ENCODE measurements around the gene SPTBN4. TPM values are rescaled to one million over a fixed set of nuclear protein-coding genes. Genes with fewer than 3 reads are reported as not detected.

Gene SPTBN4
- total and polyA plus RNA-seq, 4 donors, result 0.58 to 0.80 (median 0.72) TPM

- peaks cover 4 to 58% (median 18%) of the 10 kb centered on the region in 5 donors for H3K4me1 ChIP-seq (ENCODE audit: control insufficient read depth in 5 of 5, insufficient read depth in 5 of 5, low read length in 5 of 5)
- no peaks in the 10 kb centered on the region for H3K36me3 ChIP-seq (ENCODE audit: control insufficient read depth in 4 of 4, insufficient read depth in 4 of 4, low read length in 4 of 4)
- peak in 2 of 3 donors; percentile 54 to 56 for DNase-seq
- no peak overlapping the region for H3K4me3 ChIP-seq
- peaks cover 0 to 11% (median 0%) of the 10 kb centered on the region in 3 donors for H3K27me3 ChIP-seq (ENCODE audit: control insufficient read depth in 3 of 3, insufficient read depth in 3 of 3, low read length in 2 of 3)
- 1 to 3% methylated on average over 19 to 43 of the region's 43 CpGs for WGBS, 2 donors
- H3K9ac ChIP-seq (ENCODE audit: insufficient read depth in 1 of 2, low read length in 2 of 2), result no peak overlapping the region
- H3K27ac ChIP-seq (ENCODE audit: low read depth in 1 of 2, low read length in 1 of 2), result no peak overlapping the region
- ATAC-seq (ENCODE audit: insufficient read depth, low FRiP score), result no peak
- TF ChIP-seq CTCF (IDR thresholded peaks at IDR 0.05; ENCODE audit: control extremely low read depth, extremely low read depth), result no peak
- H3K9me3 ChIP-seq (ENCODE audit: control insufficient read depth in 4 of 4, insufficient read depth in 3 of 4, low read length in 3 of 4), result no peaks in the 10 kb centered on the region
These were observed 133.2 kb downstream of the SPTBN4 start for GRCh38 chr19:40599902-40600569.

GRCh38 chr19:40600570-40601133 lies 133.9 kb downstream of the SPTBN4 start:
- Histone ChIP-seq H3K36me3 (ENCODE audit: control insufficient read depth in 4 of 4, insufficient read depth in 4 of 4, low read length in 4 of 4) (no peaks in the 10 kb centered on the region), H3K4me1 (ENCODE audit: control insufficient read depth in 5 of 5, insufficient read depth in 5 of 5, low read length in 5 of 5) (peaks cover 4 to 64% (median 23%) of the 10 kb centered on the region in 5 donors), H3K27ac (ENCODE audit: low read depth in 1 of 2, low read length in 1 of 2) (no peak overlapping the region), H3K9ac (ENCODE audit: insufficient read depth in 1 of 2, low read length in 2 of 2) (no peak overlapping the region), H3K27me3 (ENCODE audit: control insufficient read depth in 3 of 3, insufficient read depth in 3 of 3, low read length in 2 of 3) (peaks cover 0 to 11% (median 0%) of the 10 kb centered on the region in 3 donors), H3K9me3 (ENCODE audit: control insufficient read depth in 4 of 4, insufficient read depth in 3 of 4, low read length in 3 of 4) (no peaks in the 10 kb centered on the region), H3K4me3 (no peak overlapping the region)
- DNase-seq, result no peak
- no peak for TF ChIP-seq CTCF (IDR thresholded peaks at IDR 0.05; ENCODE audit: control extremely low read depth, extremely low read depth)
- no peak for ATAC-seq (ENCODE audit: insufficient read depth, low FRiP score)
- WGBS, 2 donors, result 6 to 11% methylated on average over 12 to 13 of the region's 13 CpGs

- Histone ChIP-seq H3K27ac (ENCODE audit: low read depth in 1 of 2, low read length in 1 of 2) (peak within 1 kb of the TSS; percentile 60 to 87), H3K9ac (ENCODE audit: insufficient read depth in 1 of 2, low read length in 2 of 2) (peak within 1 kb of the TSS in 1 of 2 donors; percentile 86), H3K36me3 (ENCODE audit: control insufficient read depth in 4 of 4, insufficient read depth in 4 of 4, low read length in 4 of 4) (no peaks in the 10 kb centered on the region), H3K27me3 (ENCODE audit: control insufficient read depth in 3 of 3, insufficient read depth in 3 of 3, low read length in 2 of 3) (peaks cover 0 to 11% (median 0%) of the 10 kb centered on the region in 3 donors), H3K4me1 (ENCODE audit: control insufficient read depth in 5 of 5, insufficient read depth in 5 of 5, low read length in 5 of 5) (peaks cover 4 to 67% (median 28%) of the 10 kb centered on the region in 5 donors), H3K9me3 (ENCODE audit: control insufficient read depth in 4 of 4, insufficient read depth in 3 of 4, low read length in 3 of 4) (no peaks in the 10 kb centered on the region), H3K4me3 (peak within 1 kb of the TSS; percentile 40)
- no peak for TF ChIP-seq CTCF (IDR thresholded peaks at IDR 0.05; ENCODE audit: control extremely low read depth, extremely low read depth)
- DNase-seq, result peak; percentile 67 to 84 (median 80)
- WGBS, 2 donors, result 1% methylated on average over 50 to 73 of the region's 82 CpGs
- ATAC-seq (ENCODE audit: insufficient read depth, low FRiP score), result no peak
These were observed 134.6 kb downstream of the SPTBN4 start, which contains the start of gene LTBP4 for GRCh38 chr19:40601134-40601974. TSS of gene LTBP4 (plus strand) at chr19:40601369. CDS start at chr19:40601388, 19 bp downstream.
